Large intestine (tissue), 3 donors: ENCODE data around the gene ACOXL. TPM values are rescaled to one million over a fixed set of nuclear protein-coding genes. Genes with fewer than 3 reads are reported as not detected.
A peak's percentile ranks its signal among the peaks of the same experiment; 100 is the strongest.

Source experiments
- DNase-seq, 2 donors: peaks; one replicate each; pipeline versions ENCODE4 v3.0.0 to v3.0.0-alpha.2; 2013
- H3K27ac ChIP-seq: one replicate; pipeline ENCODE4 v1.5.1; 2013; ENCODE audit warnings: low read length
- H3K27me3 ChIP-seq: 2 replicates; pipeline ENCODE4 v1.6.1; 2013; ENCODE audit warnings: low read length; ENCODE audit not compliant: control insufficient read depth, insufficient read depth
- H3K36me3 ChIP-seq: 2 replicates; pipeline ENCODE4 v1.6.1; 2013; ENCODE audit warnings: low read length; ENCODE audit not compliant: control insufficient read depth, insufficient read depth
- H3K4me1 ChIP-seq: one replicate; pipeline ENCODE4 v1.6.1; 2013; ENCODE audit warnings: low read length; ENCODE audit not compliant: control insufficient read depth, insufficient read depth
- H3K4me3 ChIP-seq: one replicate; pipeline ENCODE4 v1.5.1; 2013; ENCODE audit warnings: low read length
- H3K9me3 ChIP-seq: one replicate; pipeline ENCODE4 v1.6.1; 2013; ENCODE audit warnings: mild to moderate bottlenecking, low read depth, low read length, moderate library complexity; ENCODE audit not compliant: control insufficient read depth
- WGBS: methylation state at CpG from one replicate; pipeline ENCODE4 v1.1.5; 2013; ENCODE audit warnings: low lambda C conversion rate; ENCODE audit not compliant: insufficient coverage; 5-methylcytosine and 5-hydroxymethylcytosine counted together
- polyA plus RNA-seq: library from polyadenylated mRNA; unstranded; fragments of 120-200 nt; gene quantifications from one replicate; pipeline ENCODE4 v1.2.1, GENCODE V29; 2013

Gene ACOXL
- polyA plus RNA-seq, 1 donor = 0.07 TPM

DNA sequence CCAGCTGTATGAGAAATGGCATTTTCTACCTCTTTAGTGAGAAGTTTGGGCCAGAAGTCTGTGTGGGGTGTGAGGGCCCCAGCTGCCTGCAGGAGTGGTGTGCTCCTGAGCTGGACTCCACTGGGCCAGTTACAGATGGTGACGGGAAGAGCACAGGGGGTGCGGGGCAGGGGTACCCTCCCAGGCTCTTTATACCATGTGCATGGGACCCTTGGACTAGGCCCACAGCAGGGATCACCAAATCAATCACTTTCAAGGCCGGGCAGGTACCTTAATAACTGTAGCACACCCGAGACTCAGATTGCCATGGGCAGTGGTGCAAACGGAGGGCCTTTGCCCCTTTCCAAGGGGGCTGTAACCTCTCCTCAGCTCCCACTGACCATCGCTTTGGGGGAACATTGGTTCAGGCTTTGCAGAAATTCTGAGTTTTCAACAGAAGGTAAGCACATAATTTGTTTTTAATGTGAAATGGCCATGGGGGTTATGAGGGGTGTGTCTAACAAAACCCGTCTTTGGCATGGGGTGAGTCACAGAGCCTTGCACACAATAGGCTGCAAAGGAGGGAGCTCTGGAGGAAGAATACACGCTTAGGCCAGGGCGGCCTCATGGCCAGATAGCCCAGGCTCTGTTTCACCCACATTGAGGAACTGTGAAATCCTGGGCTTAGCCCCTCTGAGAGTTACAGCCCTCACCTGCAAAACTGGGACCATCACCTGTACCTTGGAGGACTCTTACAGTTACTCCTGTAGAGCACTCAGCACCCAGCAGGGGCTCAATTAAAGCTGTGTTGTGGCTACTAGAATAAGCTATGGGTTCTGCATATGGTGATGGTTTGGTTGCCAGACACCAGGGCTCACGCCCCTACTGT is 247.3 kb downstream of the ACOXL start:
- WGBS = 100% methylated on average over 1 of the region's 10 CpGs
- H3K9me3 ChIP-seq = no peaks in the 10 kb centered on the region
- no peak overlapping the region for H3K27ac ChIP-seq
- no peak overlapping the region for H3K4me3 ChIP-seq
- DNase-seq = no peak
- H3K36me3 ChIP-seq = no peaks in the 10 kb centered on the region
- no peaks in the 10 kb centered on the region for H3K27me3 ChIP-seq
- peaks cover 9% of the 10 kb centered on the region for H3K4me1 ChIP-seq

DNA sequence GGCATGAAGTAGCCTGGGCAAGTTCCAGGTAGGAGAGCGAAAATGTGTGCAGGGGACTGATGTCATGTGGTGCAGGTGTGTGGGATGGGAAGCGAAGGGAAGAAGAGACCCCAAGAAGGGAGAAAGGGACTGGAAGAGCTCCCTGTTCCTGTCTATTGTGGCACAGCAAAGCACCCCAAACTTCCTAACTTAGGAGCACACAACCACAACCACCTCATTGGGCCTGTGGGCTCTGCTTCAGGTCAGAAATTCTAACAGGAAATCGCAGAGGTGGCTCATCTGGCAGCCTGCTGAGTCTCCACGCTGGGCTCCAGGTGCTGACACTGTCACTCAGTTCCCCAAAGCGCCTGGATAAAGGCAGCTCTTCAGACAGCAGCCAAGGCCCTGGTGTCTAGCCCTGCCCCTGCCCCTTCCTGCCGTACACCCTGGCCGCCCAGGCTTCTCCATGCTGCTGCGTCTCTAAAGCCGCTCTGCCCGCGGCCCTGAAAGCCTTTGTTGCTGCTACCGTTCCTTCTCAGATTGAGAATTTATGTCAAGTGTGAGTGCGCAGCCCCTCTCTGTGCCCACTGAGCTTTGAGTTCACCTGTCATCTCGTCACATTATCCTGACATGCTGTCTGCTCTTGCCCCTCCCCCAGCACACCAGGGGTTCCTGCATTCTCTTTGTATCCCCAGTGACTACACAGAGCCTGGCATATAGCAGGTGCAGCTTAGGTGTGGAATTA is 248.1 kb downstream of the ACOXL start:
- Histone ChIP-seq H3K36me3 (no peaks in the 10 kb centered on the region), H3K9me3 (no peaks in the 10 kb centered on the region), H3K27ac (no peak overlapping the region), H3K27me3 (no peaks in the 10 kb centered on the region), H3K4me1 (peaks cover 13% of the 10 kb centered on the region), H3K4me3 (no peak overlapping the region)
- DNase-seq = no peak
- no CpG with 5 or more reads among the region's 14 CpGs for WGBS

- DNase-seq = peak; percentile 43 to 69
- no peaks in the 10 kb centered on the region for H3K9me3 ChIP-seq
Observed at GRCh38 chr2:110983133-110983532, 250.8 kb downstream of the ACOXL start.

DNA sequence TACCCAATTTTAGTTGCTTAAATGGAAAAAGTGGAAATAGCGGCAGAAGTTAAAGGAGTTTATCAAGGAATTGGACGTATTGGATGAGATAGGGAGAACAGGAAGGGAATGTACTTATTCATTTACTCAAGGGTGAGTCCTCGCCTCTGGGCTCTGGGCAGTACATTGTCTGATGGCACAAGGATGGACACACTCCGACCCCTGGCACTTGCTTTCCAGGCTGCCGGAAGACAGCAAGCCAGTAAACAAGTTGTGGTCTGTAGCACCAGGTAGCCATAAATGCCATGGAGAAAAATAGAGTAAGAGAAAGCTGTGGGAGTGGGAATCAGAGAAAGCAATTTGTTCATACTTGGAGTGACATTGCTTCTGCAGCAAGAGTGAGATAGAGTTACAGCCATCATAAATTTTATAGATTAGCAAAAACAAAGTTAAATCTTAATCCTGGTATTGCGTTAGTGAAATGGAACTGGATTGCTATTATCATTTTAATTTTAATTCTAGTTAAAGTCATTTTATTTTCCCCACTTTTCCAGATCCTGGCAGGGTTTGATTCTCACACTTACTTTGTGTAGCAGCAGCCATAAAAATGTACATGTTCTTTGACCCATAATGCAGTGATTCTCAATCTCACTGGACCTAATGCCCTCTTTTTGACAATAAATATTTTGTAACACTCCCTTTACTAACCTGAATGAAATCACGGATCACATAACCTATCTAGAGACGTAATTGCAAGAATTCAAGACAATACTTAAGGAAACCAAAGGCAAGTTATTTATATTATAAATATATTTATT is 252.5 kb downstream of the ACOXL start:
- DNase-seq = peak in 1 of 2 donors; percentile 71
- WGBS = 33% methylated on average over 2 of the region's 8 CpGs
- no peak overlapping the region for H3K4me3 ChIP-seq
- no peaks in the 10 kb centered on the region for H3K36me3 ChIP-seq
- no peaks in the 10 kb centered on the region for H3K27me3 ChIP-seq
- no peaks in the 10 kb centered on the region for H3K9me3 ChIP-seq
- peaks cover 15% of the 10 kb centered on the region for H3K4me1 ChIP-seq
- peak overlapping the region; percentile 68 for H3K27ac ChIP-seq

More at GRCh38 chr2:110983133-110983532, 250.8 kb downstream of the ACOXL start:
- H3K4me3 ChIP-seq = no peak overlapping the region
- peaks cover 15% of the 10 kb centered on the region for H3K4me1 ChIP-seq
- peak overlapping the region; percentile 59 for H3K27ac ChIP-seq
- no peaks in the 10 kb centered on the region for H3K36me3 ChIP-seq
- H3K27me3 ChIP-seq = no peaks in the 10 kb centered on the region

DNA sequence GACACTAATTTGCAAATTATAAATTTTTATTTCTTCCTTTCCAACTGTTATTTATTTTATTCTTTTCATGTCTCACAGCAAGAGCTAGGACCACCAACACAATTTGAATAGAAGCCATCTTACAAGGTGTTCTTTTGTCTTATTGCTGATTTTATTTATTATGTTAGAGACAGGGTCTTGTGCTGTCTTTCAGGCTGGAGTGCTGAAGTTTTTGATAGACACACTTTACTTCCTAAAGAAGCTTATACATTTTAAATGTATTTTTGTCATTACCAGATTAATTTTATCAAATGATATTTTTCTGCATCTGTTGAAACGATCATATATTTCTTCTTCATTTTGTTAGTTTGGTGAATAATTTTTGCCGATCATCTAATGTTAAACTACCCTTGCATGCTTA is 258.1 kb downstream of the ACOXL start:
- Histone ChIP-seq H3K36me3 (no peaks in the 10 kb centered on the region), H3K4me3 (no peak overlapping the region), H3K27me3 (no peaks in the 10 kb centered on the region), H3K27ac (no peak overlapping the region), H3K4me1 (peaks cover 8% of the 10 kb centered on the region), H3K9me3 (no peaks in the 10 kb centered on the region)
- 100% methylated on average over 1 of the region's 2 CpGs for WGBS
- no peak for DNase-seq

DNA sequence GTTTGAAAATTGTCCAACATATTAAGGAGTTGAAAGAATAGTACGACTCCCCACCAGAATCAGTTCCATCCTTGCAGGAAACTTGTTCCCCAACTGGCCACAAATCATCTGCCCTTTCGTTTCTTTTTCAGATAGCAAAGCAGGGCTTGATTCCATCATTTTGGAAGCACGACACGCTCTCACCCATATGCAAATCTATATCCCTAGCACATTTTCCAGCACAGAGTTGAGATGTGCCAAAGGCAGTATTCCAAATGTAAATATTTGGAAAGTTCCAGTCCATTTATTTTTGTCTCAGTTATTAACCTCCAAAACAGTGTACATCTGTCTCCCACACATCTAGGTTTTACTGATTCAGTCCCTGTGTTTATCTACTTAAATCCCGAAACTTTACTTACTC is 259.5 kb downstream of the ACOXL start:
- Histone ChIP-seq H3K27me3 (no peaks in the 10 kb centered on the region), H3K4me3 (no peak overlapping the region), H3K27ac (no peak overlapping the region), H3K4me1 (peaks cover 5% of the 10 kb centered on the region), H3K36me3 (no peaks in the 10 kb centered on the region), H3K9me3 (no peaks in the 10 kb centered on the region)
- peak; percentile 8 to 30 for DNase-seq
- 95% methylated on average over 3 of the region's 5 CpGs for WGBS

DNA sequence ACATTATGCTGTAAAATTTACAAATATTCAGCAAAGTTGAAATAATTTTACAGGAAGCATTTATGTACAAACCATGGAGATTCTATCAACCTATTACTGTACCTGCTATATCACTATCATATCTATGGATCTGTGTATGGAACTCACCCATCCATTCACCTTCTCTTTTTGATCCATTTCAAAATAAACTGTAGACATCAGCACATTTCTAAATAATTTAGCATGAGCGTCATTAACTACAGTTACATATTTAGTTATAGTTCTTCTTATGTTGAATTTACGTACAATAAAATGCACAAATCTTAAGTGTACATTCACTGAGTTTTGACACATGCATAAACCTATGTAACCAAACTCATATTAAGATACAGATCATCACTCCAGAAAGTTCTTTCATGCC is 260.5 kb downstream of the ACOXL start:
- no CpG with 5 or more reads among the region's 2 CpGs for WGBS
- no peaks in the 10 kb centered on the region for H3K27me3 ChIP-seq
- H3K36me3 ChIP-seq = no peaks in the 10 kb centered on the region
- no peak overlapping the region for H3K27ac ChIP-seq
- peaks cover 5% of the 10 kb centered on the region for H3K4me1 ChIP-seq
- no peak overlapping the region for H3K4me3 ChIP-seq
- no peak for DNase-seq
- no peaks in the 10 kb centered on the region for H3K9me3 ChIP-seq

GRCh38 chr2:110993557-110994231 is 261.3 kb downstream of the ACOXL start:
- Histone ChIP-seq H3K4me1 (peaks cover 5% of the 10 kb centered on the region), H3K27ac (peak overlapping the region; percentile 47), H3K27me3 (no peaks in the 10 kb centered on the region), H3K9me3 (no peaks in the 10 kb centered on the region), H3K4me3 (no peak overlapping the region), H3K36me3 (no peaks in the 10 kb centered on the region)
- 72% methylated on average over 2 of the region's 4 CpGs for WGBS
- peak; percentile 80 to 86 for DNase-seq

GRCh38 chr2:110994250-110994961 is 262.0 kb downstream of the ACOXL start:
- no peaks in the 10 kb centered on the region for H3K27me3 ChIP-seq
- H3K4me1 ChIP-seq = peaks cover 5% of the 10 kb centered on the region
- DNase-seq = no peak
- no peaks in the 10 kb centered on the region for H3K36me3 ChIP-seq
- peak overlapping the region; percentile 30 for H3K27ac ChIP-seq
- no CpG with 5 or more reads among the region's 5 CpGs for WGBS
- no peak overlapping the region for H3K4me3 ChIP-seq
- H3K9me3 ChIP-seq = no peaks in the 10 kb centered on the region
